NCI-H1694 treated with DMSO at 0.1 percent for 48 hours (cell line): ENCODE data around the gene LMO2.

ENCODE experiments used
- DNase-seq: peaks from one replicate; lab custom pipeline; 2025; lab: John Stamatoyannopoulos, UW

LMO2 gene

GRCh38 chr11:33913991-33914390 lies 22.1 kb upstream of the LMO2 start:
- no peak for DNase-seq

- peak; percentile 75 for DNase-seq
These were observed 20.8 kb upstream of the LMO2 start for GRCh38 chr11:33912405-33913361.

GRCh38 chr11:33910958-33911339 lies 19.1 kb upstream of the LMO2 start:
- no peak for DNase-seq

GRCh38 chr11:33910296-33910957 lies 18.6 kb upstream of the LMO2 start:
- DNase-seq, result no peak

GRCh38 chr11:33909552-33909951 lies 17.7 kb upstream of the LMO2 start:
- DNase-seq, result no peak

GRCh38 chr11:33909150-33909549 lies 17.3 kb upstream of the LMO2 start:
- no peak for DNase-seq

GRCh38 chr11:33907421-33907820 lies 15.5 kb upstream of the LMO2 start:
- DNase-seq, result no peak

- no peak for DNase-seq
These were observed 14.8 kb upstream of the LMO2 start for GRCh38 chr11:33906484-33907186.

- no peak for DNase-seq
These were observed 12.2 kb upstream of the LMO2 start for GRCh38 chr11:33904102-33904501.

GRCh38 chr11:33900159-33900840 lies 8.4 kb upstream of the LMO2 start:
- no peak for DNase-seq

GRCh38 chr11:33899400-33900037 lies 7.6 kb upstream of the LMO2 start:
- peak; percentile 82 for DNase-seq

GRCh38 chr11:33898957-33899356 lies 7.1 kb upstream of the LMO2 start:
- no peak for DNase-seq

GRCh38 chr11:33897761-33898375 lies 6.0 kb upstream of the LMO2 start:
- no peak for DNase-seq

GRCh38 chr11:33896911-33897310 lies 5.0 kb upstream of the LMO2 start:
- DNase-seq, result no peak

- DNase-seq, result no peak
These were observed 3.9 kb upstream of the LMO2 start for GRCh38 chr11:33895752-33896137.

GRCh38 chr11:33894398-33894746 lies 2.5 kb upstream of the LMO2 start:
- no peak for DNase-seq

- DNase-seq, result no peak
These were observed 2.0 kb upstream of the LMO2 start for GRCh38 chr11:33893711-33894397.

GRCh38 chr11:33892906-33893594 lies 1.2 kb upstream of the LMO2 start:
- no peak for DNase-seq

- DNase-seq, result no peak
These were observed 2.0 kb downstream of the LMO2 start for GRCh38 chr11:33889821-33890378.

- no peak for DNase-seq
These were observed 2.6 kb downstream of the LMO2 start for GRCh38 chr11:33889296-33889695.
